AG10803 (cell line): ENCODE results near the gene CSF3R.
"Not testable (repeated sequence)": the region's sequence is repeated elsewhere in the genome, so short reads cannot be mapped to it uniquely, and the experiment has no call there.

Experiments used
- DNase-seq: peaks from one replicate; pipeline ENCODE4 v3.0.0; 2010; ENCODE audit warnings: low read depth
- H3K4me3 ChIP-seq: 2 replicates; pipeline ENCODE4 v1.5.1; 2011; ENCODE audit warnings: mild to moderate bottlenecking, low read length, control low read depth
- CTCF ChIP-seq: conservative IDR thresholded peaks from 2 replicates; pipeline ENCODE4 v1.5.1; 2011; ENCODE audit warnings: mild to moderate bottlenecking, low read length, control low read depth, inconsistent platforms

The CSF3R gene

GRCh38 chr1:36480161-36480560, 2.6 kb downstream of the CSF3R start:
- DNase-seq: no peak
- no peak overlapping the region for H3K4me3 ChIP-seq
- TF ChIP-seq CTCF: no peak

- no peak overlapping the region for H3K4me3 ChIP-seq
- TF ChIP-seq CTCF: no peak
- no peak for DNase-seq
Observed at GRCh38 chr1:36479505-36480051, 3.1 kb downstream of the CSF3R start.

- not testable (repeated sequence) for H3K4me3 ChIP-seq, DNase-seq
Observed at GRCh38 chr1:36477615-36478014, 5.1 kb downstream of the CSF3R start.

- no peak overlapping the region for H3K4me3 ChIP-seq
- TF ChIP-seq CTCF: no peak
- no peak for DNase-seq
Observed at GRCh38 chr1:36476945-36477344, 5.8 kb downstream of the CSF3R start.

- no peak overlapping the region for H3K4me3 ChIP-seq
- DNase-seq: no peak
- TF ChIP-seq CTCF: no peak
Observed at GRCh38 chr1:36475910-36476604, 6.7 kb downstream of the CSF3R start.

- no peak for TF ChIP-seq CTCF
- no peak overlapping the region for H3K4me3 ChIP-seq
- no peak for DNase-seq
Observed at GRCh38 chr1:36475341-36475740, 7.4 kb downstream of the CSF3R start.

- no peak for TF ChIP-seq CTCF
- H3K4me3 ChIP-seq: no peak overlapping the region
- DNase-seq: no peak
Observed at GRCh38 chr1:36472656-36473055, 10.1 kb downstream of the CSF3R start.
